Omental fat pad (tissue), 4 donors: ENCODE data around the gene HJV. TPM values are rescaled to one million over a fixed set of nuclear protein-coding genes. Genes with fewer than 3 reads are reported as not detected.
A peak's percentile ranks its signal among the peaks of the same experiment; 100 is the strongest.
"Not testable (repeated sequence)": the region's sequence is repeated elsewhere in the genome, so short reads cannot be mapped to it uniquely, and the experiment has no call there.

Source experiments
- ATAC-seq: fragments of 150-250 bp; one replicate; pipeline ENCODE4 v1.9.1; 2016; ENCODE audit warnings: mild to moderate bottlenecking, moderate library complexity; ENCODE audit not compliant: low FRiP score
- DNase-seq: peaks from one replicate; pipeline ENCODE4 v3.0.0-alpha.2; 2019; ENCODE audit warnings: low spot score
- total RNA-seq, 4 donors: library from RNA; depleted of rRNA; stranded (reverse); fragments of >200 nt; gene quantifications; one replicate each; pipeline ENCODE4 v1.1.0, GENCODE V29; 2016
- TF ChIP-seq, protein P1 (sequence below), 3 donors: fragments of 450-650 bp; IDR thresholded peaks; one replicate each; pipeline ENCODE4 v1.5.1; 2016 to 2017; ENCODE audit warnings: antibody characterized with exemption in 3 of 3, mild to moderate bottlenecking in 3 of 3, moderate library complexity in 2 of 3

The HJV gene, protein sequence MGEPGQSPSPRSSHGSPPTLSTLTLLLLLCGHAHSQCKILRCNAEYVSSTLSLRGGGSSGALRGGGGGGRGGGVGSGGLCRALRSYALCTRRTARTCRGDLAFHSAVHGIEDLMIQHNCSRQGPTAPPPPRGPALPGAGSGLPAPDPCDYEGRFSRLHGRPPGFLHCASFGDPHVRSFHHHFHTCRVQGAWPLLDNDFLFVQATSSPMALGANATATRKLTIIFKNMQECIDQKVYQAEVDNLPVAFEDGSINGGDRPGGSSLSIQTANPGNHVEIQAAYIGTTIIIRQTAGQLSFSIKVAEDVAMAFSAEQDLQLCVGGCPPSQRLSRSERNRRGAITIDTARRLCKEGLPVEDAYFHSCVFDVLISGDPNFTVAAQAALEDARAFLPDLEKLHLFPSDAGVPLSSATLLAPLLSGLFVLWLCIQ
- not detected for total RNA-seq

DNA sequence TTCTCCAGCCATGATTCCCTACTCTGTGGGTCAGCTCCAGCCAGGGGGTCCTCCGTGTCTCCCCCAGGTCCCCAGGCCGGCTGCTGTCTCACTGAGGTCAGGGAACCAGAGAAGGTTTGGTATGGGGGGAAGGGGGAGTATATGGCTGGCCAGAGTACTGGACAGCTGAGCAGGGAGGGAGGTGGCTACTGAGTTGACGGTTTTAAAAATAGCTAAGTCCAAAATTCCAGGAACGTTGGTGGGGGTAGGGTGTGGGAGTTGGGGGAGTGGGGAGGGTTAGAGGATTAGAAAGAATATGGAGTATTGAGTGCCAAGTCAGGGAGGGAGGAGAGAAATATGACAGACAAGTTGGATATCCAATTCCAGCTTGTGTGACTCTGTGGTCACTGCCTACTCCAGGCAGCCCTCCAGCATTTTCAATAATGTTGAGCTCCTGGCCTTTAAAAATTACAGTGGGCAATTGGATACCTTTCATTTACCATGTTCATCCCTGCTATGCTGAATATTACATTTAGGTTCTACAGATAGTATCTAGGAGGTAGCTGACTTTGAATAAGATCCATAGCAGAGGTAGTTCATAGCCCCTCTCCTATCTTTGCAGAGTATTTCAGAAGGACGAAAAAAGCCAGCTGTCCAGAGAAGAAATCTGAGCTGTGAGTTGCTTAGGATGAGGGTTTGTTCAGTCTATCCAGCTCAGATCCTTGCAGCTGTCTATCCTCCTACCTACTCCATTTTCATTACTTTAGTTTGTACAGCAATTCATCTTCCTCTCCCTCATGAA lies at the start of gene HJV:
Gene HJV, minus strand, starts transcription at position 114 of the 781 bp plus-strand sequence. CDS start 1,504 bp downstream, outside the sequence.
- no peak for DNase-seq
- TF ChIP-seq, protein P1, sequence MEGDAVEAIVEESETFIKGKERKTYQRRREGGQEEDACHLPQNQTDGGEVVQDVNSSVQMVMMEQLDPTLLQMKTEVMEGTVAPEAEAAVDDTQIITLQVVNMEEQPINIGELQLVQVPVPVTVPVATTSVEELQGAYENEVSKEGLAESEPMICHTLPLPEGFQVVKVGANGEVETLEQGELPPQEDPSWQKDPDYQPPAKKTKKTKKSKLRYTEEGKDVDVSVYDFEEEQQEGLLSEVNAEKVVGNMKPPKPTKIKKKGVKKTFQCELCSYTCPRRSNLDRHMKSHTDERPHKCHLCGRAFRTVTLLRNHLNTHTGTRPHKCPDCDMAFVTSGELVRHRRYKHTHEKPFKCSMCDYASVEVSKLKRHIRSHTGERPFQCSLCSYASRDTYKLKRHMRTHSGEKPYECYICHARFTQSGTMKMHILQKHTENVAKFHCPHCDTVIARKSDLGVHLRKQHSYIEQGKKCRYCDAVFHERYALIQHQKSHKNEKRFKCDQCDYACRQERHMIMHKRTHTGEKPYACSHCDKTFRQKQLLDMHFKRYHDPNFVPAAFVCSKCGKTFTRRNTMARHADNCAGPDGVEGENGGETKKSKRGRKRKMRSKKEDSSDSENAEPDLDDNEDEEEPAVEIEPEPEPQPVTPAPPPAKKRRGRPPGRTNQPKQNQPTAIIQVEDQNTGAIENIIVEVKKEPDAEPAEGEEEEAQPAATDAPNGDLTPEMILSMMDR (IDR thresholded peaks at IDR 0.05) = no peak
- no peak for ATAC-seq

DNA sequence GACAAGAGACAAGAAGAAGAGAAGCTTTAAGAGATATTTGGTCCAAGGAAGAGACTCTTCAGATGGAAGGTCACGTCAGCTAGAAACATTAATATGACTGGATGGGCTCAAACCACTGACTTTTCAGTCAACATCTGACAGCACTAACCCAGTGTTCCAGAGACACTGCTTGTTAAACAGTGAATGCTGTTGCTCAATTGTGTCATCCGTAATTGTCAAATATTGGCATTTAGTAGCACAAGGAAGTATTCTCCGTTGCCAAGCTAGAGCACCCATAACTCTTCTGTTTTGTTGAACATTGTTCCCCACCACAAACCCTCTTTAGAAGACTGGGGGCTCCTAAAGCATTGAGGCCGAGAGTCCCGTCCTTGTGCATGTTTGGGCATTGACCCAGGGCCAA lies 37.6 kb upstream of the HJV start:
- not testable (repeated sequence) for ATAC-seq, DNase-seq

DNA sequence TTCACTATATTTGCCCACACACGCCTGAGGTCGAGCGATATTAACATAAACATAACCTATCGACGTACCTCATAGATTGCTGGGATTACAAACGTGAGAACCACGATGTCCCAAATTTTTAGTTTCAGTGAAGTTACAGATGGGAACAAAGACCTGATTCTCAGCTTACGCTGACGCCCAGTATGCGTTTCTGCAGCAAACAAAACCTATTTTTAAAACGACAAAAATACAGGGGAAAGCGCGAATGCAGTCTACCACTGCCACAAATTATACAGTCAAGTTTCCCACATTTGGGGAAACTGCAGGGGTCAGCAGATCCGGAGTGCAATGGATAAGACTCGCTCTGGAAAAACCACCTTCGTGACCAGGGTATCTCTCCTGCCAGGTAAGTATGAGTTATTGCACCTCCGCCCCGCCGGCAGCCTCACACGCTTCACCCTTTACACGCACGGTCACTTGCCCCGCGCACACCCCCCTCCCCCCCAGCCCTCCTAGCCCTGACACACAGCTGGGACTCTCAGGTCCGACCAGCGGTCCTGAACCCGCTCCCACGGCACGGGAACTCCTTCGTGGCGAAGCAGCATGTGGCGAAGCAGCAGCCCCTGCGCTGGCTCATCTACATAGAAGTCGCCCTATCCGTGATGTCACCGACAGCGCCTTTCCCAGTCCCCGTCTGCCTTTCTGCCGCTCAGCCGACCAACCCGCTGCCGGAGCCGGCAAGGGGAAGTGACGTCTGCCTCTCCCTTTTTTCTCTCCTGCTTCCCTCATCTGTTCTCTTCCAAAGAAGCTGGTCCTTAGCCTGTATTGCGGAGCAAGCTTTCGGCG lies 30.5 kb upstream of the HJV start:
- ATAC-seq = peak; percentile 95

DNA sequence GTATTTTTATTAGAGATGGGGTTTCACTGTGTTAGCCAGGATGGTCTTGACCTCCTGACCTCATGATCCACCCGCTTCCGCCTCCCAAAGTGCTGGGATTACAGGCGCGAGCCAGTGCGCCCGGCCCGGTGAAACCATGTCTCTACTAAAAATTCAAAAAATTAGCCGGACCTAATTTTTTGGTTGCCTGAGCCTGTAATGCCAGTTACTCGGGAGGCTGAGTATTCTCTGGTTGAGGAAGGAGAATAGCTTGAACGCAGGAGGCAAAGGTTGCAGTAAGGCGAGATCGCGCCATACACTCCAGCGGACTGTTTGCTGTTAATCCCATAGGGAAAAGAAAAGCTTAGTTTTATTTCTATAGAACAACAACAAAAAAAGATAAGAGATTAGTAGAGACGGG lies 29.9 kb upstream of the HJV start:
- DNase-seq (no peak), ATAC-seq (peak; percentile 10)
- TF ChIP-seq, protein P1 (IDR thresholded peaks at IDR 0.05) = no peak

More for the DNA sequence above, 30.5 kb upstream of the HJV start:
- not testable (repeated sequence) for DNase-seq

DNA sequence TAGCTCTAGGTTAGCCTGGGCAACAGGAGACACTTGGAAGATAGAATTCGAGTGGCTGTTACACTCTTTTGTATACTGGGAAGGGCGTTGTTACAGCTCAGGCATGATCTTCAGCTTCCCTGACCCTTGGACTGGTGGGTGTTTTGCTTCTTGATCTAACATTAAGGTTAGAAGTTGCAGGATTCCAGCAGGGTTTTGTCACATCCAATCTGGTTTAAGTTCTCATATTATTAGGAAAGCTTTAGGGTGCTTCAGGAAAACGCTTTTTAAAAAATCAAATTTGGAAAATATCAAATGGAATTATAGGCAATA lies 29.1 kb upstream of the HJV start:
- DNase-seq, ATAC-seq: not testable (repeated sequence)

DNA sequence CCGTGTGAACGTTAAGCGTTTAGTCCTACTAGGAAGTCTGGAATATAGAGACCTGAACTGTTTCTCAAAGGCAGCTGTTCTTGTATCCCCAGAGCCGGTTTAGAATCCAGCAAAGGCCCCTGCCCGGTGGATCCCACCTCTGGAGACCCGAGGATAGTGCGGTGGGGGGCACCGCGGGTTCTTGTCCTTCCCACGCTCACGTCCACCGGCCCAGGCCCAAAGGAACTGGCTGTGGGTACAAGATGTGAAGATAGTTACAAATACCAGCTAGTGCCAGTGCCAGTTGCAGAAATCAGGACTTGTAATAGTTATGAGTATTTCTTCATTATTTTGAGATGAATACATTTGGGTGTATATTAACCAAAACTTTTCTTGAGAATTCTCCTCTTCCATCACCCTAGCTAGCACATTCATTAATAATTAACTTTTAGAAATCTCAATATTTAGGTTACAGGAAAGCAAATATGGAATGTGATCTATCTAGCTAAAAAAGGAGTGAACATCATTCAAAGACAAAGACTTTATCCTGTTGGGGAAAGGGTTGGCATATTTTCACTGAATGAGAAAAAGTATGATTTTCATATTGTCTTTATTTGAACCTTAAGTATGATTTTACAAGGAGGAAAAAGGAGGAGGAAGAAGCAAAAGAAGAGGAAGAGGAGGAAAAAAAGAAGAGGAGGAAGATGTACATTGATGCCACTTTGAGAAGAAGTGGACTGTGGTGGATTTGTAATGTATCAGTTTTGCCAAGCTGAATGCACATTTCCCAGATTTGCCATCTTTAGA lies 28.5 kb upstream of the HJV start:
- ATAC-seq, DNase-seq: not testable (repeated sequence)

DNA sequence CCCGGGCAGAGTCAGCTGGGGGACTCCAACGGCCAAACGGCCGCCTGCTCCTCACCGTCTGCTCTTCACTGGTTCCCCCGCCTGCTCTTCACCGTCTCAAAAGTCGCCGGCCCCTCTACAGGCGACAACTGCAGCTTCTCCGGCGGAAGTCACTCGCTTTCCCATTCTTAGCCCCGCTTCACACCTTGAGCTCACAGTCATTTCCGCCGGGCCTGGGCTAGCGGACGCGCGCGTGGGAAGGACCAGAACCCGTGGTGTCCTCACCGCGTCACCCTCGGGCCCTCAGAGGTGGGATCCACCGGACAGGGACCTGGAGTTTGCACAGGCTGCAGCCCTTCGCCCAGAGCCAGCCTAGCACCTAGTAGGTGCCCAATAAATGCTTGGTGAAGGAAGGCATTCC lies 27.9 kb upstream of the HJV start:
- TF ChIP-seq, protein P1 (IDR thresholded peaks at IDR 0.05) = no peak
- ATAC-seq (no peak), DNase-seq (no peak)

DNA sequence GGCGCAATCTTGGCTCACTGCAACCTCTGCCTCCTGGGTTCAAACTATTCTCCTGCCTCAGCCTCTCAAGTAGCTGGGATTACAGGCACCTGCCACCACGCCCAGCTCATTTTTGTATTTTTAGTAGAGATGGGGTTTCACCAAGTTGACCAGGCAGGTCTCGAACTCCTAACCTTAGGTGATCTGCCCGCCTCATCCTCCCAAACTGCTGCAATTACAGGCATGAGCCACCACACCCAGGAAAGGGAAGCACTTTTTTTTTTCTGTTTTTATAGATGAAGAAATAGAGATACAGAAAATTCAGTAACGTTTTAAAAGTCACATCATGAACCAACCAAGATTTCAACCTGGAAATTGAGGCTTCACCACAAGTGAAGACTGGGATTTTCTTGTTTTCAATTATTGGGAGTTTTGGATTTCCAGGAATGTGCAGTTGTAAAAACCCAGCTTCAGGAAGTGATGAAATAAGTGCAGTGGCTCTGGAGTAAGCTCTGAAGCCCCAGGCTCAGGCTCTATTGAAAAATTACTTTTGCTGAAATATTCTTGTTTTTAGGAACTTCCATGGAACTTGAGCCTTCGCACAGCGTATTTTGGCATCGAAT lies 27.1 kb upstream of the HJV start:
- DNase-seq, ATAC-seq: not testable (repeated sequence)

DNA sequence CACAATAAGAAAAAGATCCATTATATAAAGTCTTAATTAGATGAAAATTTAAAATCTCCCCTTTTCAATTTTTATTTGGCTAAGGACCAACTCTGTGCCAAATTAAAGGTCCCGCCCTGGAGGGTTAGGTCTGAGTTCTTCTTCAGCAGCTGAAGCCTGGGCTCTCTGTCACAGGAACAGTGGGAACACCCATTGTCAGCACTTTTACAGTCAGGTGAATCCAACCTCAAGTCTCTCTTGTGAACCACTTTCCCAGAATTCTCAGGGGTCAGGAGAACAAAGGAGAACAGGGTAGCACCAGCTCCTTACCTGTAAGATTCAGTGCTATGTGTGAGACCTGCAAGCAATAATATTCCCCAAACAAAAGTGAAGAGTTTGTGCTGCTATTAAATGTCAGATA lies 25.1 kb upstream of the HJV start:
- no peak for DNase-seq
- no peak for ATAC-seq
- TF ChIP-seq, protein P1 (IDR thresholded peaks at IDR 0.05) = no peak
